ENCODE results near the gene HSP90B1. TPM values are rescaled to one million over a fixed set of nuclear protein-coding genes. Genes with fewer than 3 reads are reported as not detected.

Gene HSP90B1
- total and polyA plus RNA-seq, 9 of the 15 experiments (the other 6 are each of a cell fraction or from before 2014, with no cell fraction given): 196 to 719 (median 557) TPM

GRCh38 chr12:103908877-103909276 is 21.3 kb upstream of the HSP90B1 start:
- H3K36me3 ChIP-seq (ENCODE audit: control insufficient read depth, insufficient read depth, low read length): no peaks in the 10 kb centered on the region
- BruUV-seq (replicated peaks): no TSS peak
- ChIA-PET CTCF (ENCODE audit: low intra/inter-chr PET ratio) (no interaction called here), POLR2A (interaction anchor here (1.3 kb wide), 1 partner anchor 16 kb away, joined by 3 read pairs; no protein-coding TSS in a partner anchor)
- H3K27ac ChIP-seq (ENCODE audit: extremely low read depth, low read depth, low read length): no peak overlapping the region
- in situ Hi-C loops (cut with MboI) (no loop called here), intact Hi-C loops (cut with micrococcal nuclease) (no loop called here)
- DNase-seq (ENCODE audit: extremely low read depth in 1 of 4, low spot score in 3 of 4) (no peak), FAIRE-seq (no peak), ATAC-seq (no peak)
- H3K4me1 ChIP-seq (replicated peaks in 1 of 2; ENCODE audit: control insufficient read depth in 2 of 2, insufficient read depth in 2 of 2, low read length in 2 of 2): no peaks in the 10 kb centered on the region
- H3K9me3 ChIP-seq (replicated peaks; ENCODE audit: control insufficient read depth, insufficient read depth, low read depth, low read length): no peaks in the 10 kb centered on the region
- WGBS (ENCODE audit: insufficient coverage, low coverage, missing lambda C conversion rate): 8% methylated on average over 2 of the region's 2 CpGs
- H2AFZ ChIP-seq (ENCODE audit: low read depth, low read length): no peak overlapping the region
- peaks cover 6 to 9% of the 10 kb centered on the region in 2 experiments; a peak in 3 of 5 replicates for H3K27me3 ChIP-seq (ENCODE audit: control insufficient read depth in 2 of 2, insufficient read depth in 2 of 2, low read length in 2 of 2)
- H3K9ac ChIP-seq (ENCODE audit: insufficient read depth in 1 of 2, low read depth in 2 of 2, low read length in 2 of 2): no peak overlapping the region
- H3K4me2 ChIP-seq (ENCODE audit: insufficient read depth, low read length): no peak overlapping the region
- no peaks in the 10 kb centered on the region for H3K79me2 ChIP-seq (ENCODE audit: control insufficient read depth, insufficient read depth, low read length)
- TF ChIP-seq ZNF444 (CRISPR knock-in tag; IDR thresholded peaks at IDR 0.05) (no peak), ZBTB12 (CRISPR knock-in tag; IDR thresholded peaks at IDR 0.05) (no peak)
- H3K4me3 ChIP-seq: no peak overlapping the region
- H4K20me1 ChIP-seq (replicated peaks; ENCODE audit: control insufficient read depth, insufficient read depth, low read length): no peaks in the 10 kb centered on the region
- no peaks in the 10 kb centered on the region for H3K9me1 ChIP-seq (ENCODE audit: control insufficient read depth, insufficient read depth, low read length)

DNA sequence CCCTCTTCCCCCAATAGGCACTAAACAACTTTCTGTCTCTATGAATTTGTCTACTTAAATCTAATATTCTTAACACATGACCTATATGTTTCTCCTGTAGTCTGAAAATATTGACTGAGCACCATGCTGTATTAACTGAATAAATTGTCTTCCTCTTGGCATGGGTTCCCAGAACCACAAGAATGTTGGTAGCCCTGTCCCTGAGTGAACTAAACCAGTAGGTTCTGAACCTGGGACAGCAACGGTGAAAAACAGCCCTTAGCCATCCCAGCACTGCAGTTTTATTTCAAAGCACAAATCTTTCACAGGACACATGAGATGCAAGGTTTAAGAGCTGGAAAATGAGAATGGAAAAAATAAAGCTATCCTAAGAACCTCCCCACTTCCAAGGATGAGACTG is 20.4 kb upstream of the HSP90B1 start:
- no peaks in the 10 kb centered on the region for H4K20me1 ChIP-seq (replicated peaks; ENCODE audit: control insufficient read depth, insufficient read depth, low read length)
- ChIA-PET CTCF (ENCODE audit: low intra/inter-chr PET ratio) (no interaction called here), POLR2A (interaction anchor here (0.5 to 1.0 kb wide), 3 partner anchors 20 to 1326 kb away, joined by 3 to 4 read pairs (median 3); partner anchors contain the start of gene HSP90B1)
- no peaks in the 10 kb centered on the region for H3K9me3 ChIP-seq (replicated peaks; ENCODE audit: control insufficient read depth, insufficient read depth, low read depth, low read length)
- BruUV-seq (replicated peaks): no TSS peak
- peaks cover 4 to 9% of the 10 kb centered on the region in 2 experiments; a peak in 3 of 5 replicates for H3K27me3 ChIP-seq (ENCODE audit: control insufficient read depth in 2 of 2, insufficient read depth in 2 of 2, low read length in 2 of 2)
- intact Hi-C loops (cut with micrococcal nuclease): no loop called here
- no peak for DNase-seq (ENCODE audit: extremely low read depth in 1 of 4, low spot score in 3 of 4)
- no peak overlapping the region for H2AFZ ChIP-seq (ENCODE audit: low read depth, low read length)
- H3K4me3 ChIP-seq: no peak overlapping the region
- in situ Hi-C loops (cut with MboI): no loop called here
- no peak overlapping the region for H3K4me2 ChIP-seq (ENCODE audit: insufficient read depth, low read length)
- no peaks in the 10 kb centered on the region for H3K4me1 ChIP-seq (replicated peaks in 1 of 2; ENCODE audit: control insufficient read depth in 2 of 2, insufficient read depth in 2 of 2, low read length in 2 of 2)
- H3K9me1 ChIP-seq (ENCODE audit: control insufficient read depth, insufficient read depth, low read length): no peaks in the 10 kb centered on the region
- 11% methylated on average over 1 of the region's 1 CpG for WGBS (ENCODE audit: insufficient coverage, low coverage, missing lambda C conversion rate)
- no peak overlapping the region for H3K9ac ChIP-seq (ENCODE audit: insufficient read depth in 1 of 2, low read depth in 2 of 2, low read length in 2 of 2)
- H3K79me2 ChIP-seq (ENCODE audit: control insufficient read depth, insufficient read depth, low read length): no peaks in the 10 kb centered on the region
- no peak overlapping the region for H3K27ac ChIP-seq (ENCODE audit: extremely low read depth, low read depth, low read length)
- no peak for FAIRE-seq
- H3K36me3 ChIP-seq (ENCODE audit: control insufficient read depth, insufficient read depth, low read length): no peaks in the 10 kb centered on the region
- TF ChIP-seq CHCHD3 (CRISPR knock-in tag; IDR thresholded peaks at IDR 0.05) (no peak), UBTF (IDR thresholded peaks at IDR 0.05; ENCODE audit: borderline replicate concordance in 1 of 2, low read depth in 2 of 2, low read length in 2 of 2) (no peak), SMAD1 (IDR thresholded peaks at IDR 0.05; ENCODE audit: low read depth, low read length, partially characterized antibody) (no peak), RBM39 (optimal IDR thresholded peaks at IDR 0.05; ENCODE audit: low read depth, low read length) (no peak), HCFC1 (IDR thresholded peaks at IDR 0.05; ENCODE audit: low read depth, low read length) (no peak)
- TF ChIP-seq, protein P1, sequence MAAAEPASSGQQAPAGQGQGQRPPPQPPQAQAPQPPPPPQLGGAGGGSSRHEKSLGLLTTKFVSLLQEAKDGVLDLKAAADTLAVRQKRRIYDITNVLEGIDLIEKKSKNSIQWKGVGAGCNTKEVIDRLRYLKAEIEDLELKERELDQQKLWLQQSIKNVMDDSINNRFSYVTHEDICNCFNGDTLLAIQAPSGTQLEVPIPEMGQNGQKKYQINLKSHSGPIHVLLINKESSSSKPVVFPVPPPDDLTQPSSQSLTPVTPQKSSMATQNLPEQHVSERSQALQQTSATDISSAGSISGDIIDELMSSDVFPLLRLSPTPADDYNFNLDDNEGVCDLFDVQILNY (CRISPR knock-in tag; IDR thresholded peaks at IDR 0.05): no peak
- ATAC-seq: no peak

Measured in K562 (cell line).